ENCODE measurements around the gene MYO1G. TPM values are rescaled to one million over a fixed set of nuclear protein-coding genes. Genes with fewer than 3 reads are reported as not detected.

The MYO1G gene
- total and polyA plus RNA-seq, 9 of the 15 experiments (the other 6 are each of a cell fraction or from before 2014, with no cell fraction given): 0.03 to 0.62 (median 0.13) TPM; not detected in 1

GRCh38 chr7:44994877-44995554 is 16.2 kb upstream of the MYO1G start (continued):
- peak in 1 of 2 experiments; percentile 35 for TF ChIP-seq AFF1 (IDR thresholded peaks at IDR 0.05; ENCODE audit: low read depth in 1 of 2, partially characterized antibody in 2 of 2)
- TF ChIP-seq E2F6 (IDR thresholded peaks at IDR 0.05; ENCODE audit: borderline replicate concordance in 1 of 2, extremely low read depth in 1 of 2, insufficient read depth in 1 of 2, insufficient read length in 1 of 2, low read depth in 1 of 2, low read length in 1 of 2, poor library complexity in 1 of 2, severe bottlenecking in 1 of 2): no peak
- TF ChIP-seq DPF2 (IDR thresholded peaks at IDR 0.05): peak; percentile 100
- no peak for TF ChIP-seq TCFL5 (CRISPR knock-in tag; conservative IDR thresholded peaks at IDR 0.05)
- no peak for TF ChIP-seq BRF2 (IDR thresholded peaks at IDR 0.05; ENCODE audit: borderline replicate concordance, insufficient read depth, insufficient read length)
- peak; percentile 56 for TF ChIP-seq TAF9B (IDR thresholded peaks at IDR 0.05; ENCODE audit: partially characterized antibody)
- no peak for TF ChIP-seq ZFP30 (CRISPR knock-in tag; IDR thresholded peaks at IDR 0.05; ENCODE audit: borderline replicate concordance)
- TF ChIP-seq RFX1 (IDR thresholded peaks at IDR 0.05): no peak
- no peak for TF ChIP-seq HIVEP1 (CRISPR knock-in tag; IDR thresholded peaks at IDR 0.05)
- TF ChIP-seq TCF7 (IDR thresholded peaks at IDR 0.05; ENCODE audit: borderline replicate concordance): no peak
- TF ChIP-seq, protein P1, sequence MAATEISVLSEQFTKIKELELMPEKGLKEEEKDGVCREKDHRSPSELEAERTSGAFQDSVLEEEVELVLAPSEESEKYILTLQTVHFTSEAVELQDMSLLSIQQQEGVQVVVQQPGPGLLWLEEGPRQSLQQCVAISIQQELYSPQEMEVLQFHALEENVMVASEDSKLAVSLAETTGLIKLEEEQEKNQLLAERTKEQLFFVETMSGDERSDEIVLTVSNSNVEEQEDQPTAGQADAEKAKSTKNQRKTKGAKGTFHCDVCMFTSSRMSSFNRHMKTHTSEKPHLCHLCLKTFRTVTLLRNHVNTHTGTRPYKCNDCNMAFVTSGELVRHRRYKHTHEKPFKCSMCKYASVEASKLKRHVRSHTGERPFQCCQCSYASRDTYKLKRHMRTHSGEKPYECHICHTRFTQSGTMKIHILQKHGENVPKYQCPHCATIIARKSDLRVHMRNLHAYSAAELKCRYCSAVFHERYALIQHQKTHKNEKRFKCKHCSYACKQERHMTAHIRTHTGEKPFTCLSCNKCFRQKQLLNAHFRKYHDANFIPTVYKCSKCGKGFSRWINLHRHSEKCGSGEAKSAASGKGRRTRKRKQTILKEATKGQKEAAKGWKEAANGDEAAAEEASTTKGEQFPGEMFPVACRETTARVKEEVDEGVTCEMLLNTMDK (IDR thresholded peaks at IDR 0.05; ENCODE audit: borderline replicate concordance, insufficient read depth, low read depth, low read length, poor library complexity, severe bottlenecking): no peak
- no peak for TF ChIP-seq ZNF445 (CRISPR knock-in tag; IDR thresholded peaks at IDR 0.05; ENCODE audit: low read depth)
